Omental fat pad (tissue), 4 donors: ENCODE data around the gene NCOA5. TPM values are rescaled to one million over a fixed set of nuclear protein-coding genes. Genes with fewer than 3 reads are reported as not detected.
A peak's percentile ranks its signal among the peaks of the same experiment; 100 is the strongest.

ENCODE experiments used
- ATAC-seq: fragments of 150-250 bp; one replicate; pipeline ENCODE4 v1.9.1; 2016; ENCODE audit warnings: mild to moderate bottlenecking, moderate library complexity; ENCODE audit not compliant: low FRiP score
- DNase-seq: peaks from one replicate; pipeline ENCODE4 v3.0.0-alpha.2; 2019; ENCODE audit warnings: low spot score
- total RNA-seq, 4 donors: library from RNA; depleted of rRNA; stranded (reverse); fragments of >200 nt; gene quantifications; one replicate each; pipeline ENCODE4 v1.1.0, GENCODE V29; 2016
- TF ChIP-seq, protein P1 (sequence below), 3 donors: fragments of 450-650 bp; IDR thresholded peaks; one replicate each; pipeline ENCODE4 v1.5.1; 2016 to 2017; ENCODE audit warnings: antibody characterized with exemption in 3 of 3, mild to moderate bottlenecking in 3 of 3, moderate library complexity in 2 of 3

NCOA5 gene
- total RNA-seq, 4 donors from 2014 or later = 19.3 to 41.1 (median 23.2) TPM

DNA sequence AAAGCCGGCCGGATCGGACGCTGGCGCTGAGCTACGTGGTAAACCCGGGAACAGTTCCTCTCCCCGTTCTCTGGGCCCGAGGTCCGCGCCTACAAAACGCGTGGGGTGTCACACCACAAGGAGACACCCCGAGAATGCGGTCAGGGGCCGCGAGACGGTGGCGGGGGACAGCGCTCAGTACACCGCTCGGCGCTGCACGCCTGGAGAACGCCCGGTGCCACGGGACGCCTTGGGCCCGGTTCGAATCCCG, 670 bp downstream of the NCOA5 start:
- TF ChIP-seq, protein P1, sequence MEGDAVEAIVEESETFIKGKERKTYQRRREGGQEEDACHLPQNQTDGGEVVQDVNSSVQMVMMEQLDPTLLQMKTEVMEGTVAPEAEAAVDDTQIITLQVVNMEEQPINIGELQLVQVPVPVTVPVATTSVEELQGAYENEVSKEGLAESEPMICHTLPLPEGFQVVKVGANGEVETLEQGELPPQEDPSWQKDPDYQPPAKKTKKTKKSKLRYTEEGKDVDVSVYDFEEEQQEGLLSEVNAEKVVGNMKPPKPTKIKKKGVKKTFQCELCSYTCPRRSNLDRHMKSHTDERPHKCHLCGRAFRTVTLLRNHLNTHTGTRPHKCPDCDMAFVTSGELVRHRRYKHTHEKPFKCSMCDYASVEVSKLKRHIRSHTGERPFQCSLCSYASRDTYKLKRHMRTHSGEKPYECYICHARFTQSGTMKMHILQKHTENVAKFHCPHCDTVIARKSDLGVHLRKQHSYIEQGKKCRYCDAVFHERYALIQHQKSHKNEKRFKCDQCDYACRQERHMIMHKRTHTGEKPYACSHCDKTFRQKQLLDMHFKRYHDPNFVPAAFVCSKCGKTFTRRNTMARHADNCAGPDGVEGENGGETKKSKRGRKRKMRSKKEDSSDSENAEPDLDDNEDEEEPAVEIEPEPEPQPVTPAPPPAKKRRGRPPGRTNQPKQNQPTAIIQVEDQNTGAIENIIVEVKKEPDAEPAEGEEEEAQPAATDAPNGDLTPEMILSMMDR (IDR thresholded peaks at IDR 0.05) = no peak
- no peak for DNase-seq
- peak; percentile 37 for ATAC-seq

DNA sequence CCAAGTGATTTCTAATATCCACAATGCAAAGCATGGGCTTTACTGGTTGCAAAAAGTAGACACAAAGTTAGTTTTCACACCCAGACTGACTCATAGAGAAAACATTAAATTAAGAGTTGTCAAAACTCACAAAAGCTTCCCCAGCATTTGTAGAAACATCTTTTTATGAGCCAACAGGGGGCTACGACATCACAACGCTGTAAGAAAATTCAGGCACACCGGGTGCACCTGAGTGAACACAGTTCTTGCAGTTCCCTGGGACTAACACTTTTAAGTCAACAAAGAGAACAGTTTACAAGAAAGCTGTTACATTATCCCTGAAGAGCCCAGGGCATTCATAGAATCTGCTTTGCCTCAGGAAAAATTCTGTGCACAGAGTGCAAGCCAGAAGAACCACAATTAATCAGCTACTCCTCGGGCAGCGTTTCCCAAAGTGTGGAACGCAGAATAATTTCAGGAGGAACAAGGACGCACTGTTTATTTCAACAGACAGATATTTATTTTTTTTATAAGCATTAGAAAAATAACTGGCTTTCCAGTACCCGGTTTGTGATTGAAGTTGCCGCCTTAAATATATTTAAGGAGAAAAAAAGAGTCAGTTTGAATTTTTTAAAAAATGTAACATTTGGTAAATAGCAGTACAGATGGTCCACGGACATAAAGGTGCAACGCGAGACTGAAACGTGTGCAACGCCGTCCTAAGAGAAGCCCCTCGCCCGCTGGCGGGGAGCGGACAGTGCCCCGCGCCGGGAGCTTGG, 1.2 kb downstream of the NCOA5 start:
- no peak for DNase-seq
- ATAC-seq = no peak
- TF ChIP-seq, protein P1 (IDR thresholded peaks at IDR 0.05) = no peak

DNA sequence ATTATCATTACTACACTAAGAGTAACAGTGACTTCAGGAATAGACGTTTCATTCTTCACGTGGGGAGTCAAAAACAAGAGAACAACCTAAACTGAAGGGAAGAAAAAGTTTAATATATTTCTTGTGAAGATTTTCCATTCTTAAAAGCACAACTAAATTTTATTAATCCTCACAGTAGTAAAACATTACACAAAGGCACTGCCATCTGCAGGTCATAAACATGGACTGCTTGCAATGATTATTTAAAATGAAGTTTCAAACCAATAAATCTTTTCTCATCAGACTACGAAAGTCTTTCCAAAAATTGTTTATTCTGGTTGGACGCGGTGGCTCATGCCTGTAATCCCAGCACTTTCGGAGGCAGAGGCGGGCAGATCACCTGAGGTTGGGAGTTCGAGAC, 2.6 kb downstream of the NCOA5 start:
- TF ChIP-seq, protein P1 (IDR thresholded peaks at IDR 0.05) = no peak
- ATAC-seq = no peak
- no peak for DNase-seq

DNA sequence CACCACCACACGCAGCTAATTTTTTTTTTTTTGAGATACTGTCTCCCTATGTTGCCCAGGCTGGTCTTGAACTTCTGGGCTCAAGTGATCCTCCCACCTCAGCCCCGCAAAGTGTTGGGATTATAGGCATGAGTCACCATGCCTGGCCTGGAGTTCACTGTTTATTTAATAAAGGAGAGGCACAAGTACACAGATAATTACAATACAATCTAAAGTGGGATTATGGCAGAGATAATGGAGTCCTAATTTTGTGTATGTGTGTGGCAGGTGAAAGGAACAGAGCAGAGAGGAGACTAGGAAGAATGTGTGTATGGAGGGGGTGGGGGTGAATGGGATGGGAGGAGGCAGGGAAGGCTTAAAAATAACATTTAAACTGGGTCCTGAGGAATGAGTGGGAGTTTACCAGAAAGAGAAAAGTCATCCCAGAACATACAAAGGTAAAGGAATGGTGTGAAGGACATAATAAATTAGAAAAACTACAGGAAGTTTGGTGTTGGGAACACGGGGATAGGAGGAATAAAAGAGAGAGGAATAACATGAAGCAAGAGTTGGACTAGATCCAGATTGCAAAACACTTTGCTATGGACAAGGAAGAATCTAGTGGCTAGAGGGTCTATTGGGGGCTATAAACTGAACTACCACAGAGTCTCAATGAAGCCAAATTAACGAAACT, 4.4 kb downstream of the NCOA5 start:
- TF ChIP-seq, protein P1 (IDR thresholded peaks at IDR 0.05) = no peak
- ATAC-seq (peak; percentile 3), DNase-seq (no peak)

DNA sequence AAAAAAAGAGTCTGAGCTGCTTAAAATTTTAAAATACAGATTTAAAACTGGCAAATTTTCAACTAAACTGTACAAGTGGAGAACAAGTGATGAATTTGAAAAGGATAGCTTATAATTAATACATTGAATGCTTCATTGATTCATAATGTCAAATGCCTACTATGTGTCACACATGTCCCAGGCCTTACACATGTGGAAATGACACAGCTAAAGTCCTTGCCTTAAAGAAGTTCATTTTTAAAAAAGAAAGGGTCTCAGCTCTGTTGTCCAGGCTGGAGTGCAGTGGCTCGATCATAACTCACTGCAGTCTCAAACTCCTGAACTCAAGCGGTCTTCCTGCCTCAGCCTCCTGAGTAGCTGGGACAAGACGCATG, 5.0 kb downstream of the NCOA5 start:
- TF ChIP-seq, protein P1 (IDR thresholded peaks at IDR 0.05) = no peak
- DNase-seq (no peak), ATAC-seq (no peak)

DNA sequence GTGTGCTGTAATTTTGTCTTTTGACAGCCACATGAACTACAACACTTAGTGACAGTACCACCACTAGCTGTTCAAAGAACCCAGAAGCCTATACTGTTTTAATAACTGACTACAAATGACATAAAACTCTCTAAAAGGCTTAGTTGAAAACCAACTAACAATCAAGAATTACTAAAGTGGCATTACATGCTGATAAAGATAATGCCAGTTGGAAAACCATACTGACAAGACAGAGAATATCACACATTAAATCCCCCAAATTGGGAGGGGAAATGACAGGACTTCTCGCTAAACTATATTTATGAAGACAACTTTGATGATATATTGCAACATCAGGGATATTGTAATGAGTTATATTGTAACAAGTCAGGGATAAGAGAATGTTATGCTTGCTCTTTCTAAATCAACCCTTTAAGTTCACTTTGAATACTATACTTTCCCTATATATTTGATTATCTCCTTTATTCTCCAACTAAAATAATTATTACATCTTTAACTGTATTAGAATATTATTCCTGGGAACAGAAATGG, 6.2 kb downstream of the NCOA5 start:
- DNase-seq = no peak
- ATAC-seq = no peak
- TF ChIP-seq, protein P1 (IDR thresholded peaks at IDR 0.05) = no peak

DNA sequence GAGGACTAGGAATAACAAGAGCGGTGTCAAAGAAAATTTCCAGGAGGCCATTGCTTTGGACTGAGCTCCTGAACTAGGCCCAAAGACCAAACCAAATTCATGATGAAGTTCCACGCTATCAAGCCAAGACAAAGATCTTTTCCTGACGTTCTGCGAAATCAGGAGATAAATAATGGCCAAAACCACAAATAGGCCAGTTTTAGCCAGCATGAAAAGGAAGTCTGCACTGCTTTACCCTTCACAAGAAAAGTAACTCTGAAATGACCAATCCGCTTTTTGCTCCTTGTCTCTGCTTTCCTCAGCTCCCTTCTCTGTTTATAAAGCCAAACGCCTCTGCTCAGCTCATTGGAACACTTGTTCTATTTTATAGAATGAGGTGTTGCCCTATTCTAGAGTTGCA, 6.7 kb downstream of the NCOA5 start:
- TF ChIP-seq, protein P1 (IDR thresholded peaks at IDR 0.05) = no peak
- ATAC-seq (no peak), DNase-seq (no peak)
